Measurements from ENCODE around the gene TMEM237.
"Not testable (repeated sequence)": the region's sequence is repeated elsewhere in the genome, so short reads cannot be mapped to it uniquely, and the experiment has no call there.

GRCh38 chr2:201671205-201671604, 27.9 kb upstream of the TMEM237 start:
- TF ChIP-seq, protein P1, sequence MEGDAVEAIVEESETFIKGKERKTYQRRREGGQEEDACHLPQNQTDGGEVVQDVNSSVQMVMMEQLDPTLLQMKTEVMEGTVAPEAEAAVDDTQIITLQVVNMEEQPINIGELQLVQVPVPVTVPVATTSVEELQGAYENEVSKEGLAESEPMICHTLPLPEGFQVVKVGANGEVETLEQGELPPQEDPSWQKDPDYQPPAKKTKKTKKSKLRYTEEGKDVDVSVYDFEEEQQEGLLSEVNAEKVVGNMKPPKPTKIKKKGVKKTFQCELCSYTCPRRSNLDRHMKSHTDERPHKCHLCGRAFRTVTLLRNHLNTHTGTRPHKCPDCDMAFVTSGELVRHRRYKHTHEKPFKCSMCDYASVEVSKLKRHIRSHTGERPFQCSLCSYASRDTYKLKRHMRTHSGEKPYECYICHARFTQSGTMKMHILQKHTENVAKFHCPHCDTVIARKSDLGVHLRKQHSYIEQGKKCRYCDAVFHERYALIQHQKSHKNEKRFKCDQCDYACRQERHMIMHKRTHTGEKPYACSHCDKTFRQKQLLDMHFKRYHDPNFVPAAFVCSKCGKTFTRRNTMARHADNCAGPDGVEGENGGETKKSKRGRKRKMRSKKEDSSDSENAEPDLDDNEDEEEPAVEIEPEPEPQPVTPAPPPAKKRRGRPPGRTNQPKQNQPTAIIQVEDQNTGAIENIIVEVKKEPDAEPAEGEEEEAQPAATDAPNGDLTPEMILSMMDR (conservative IDR thresholded peaks at IDR 0.05) = not testable (repeated sequence)
- TF ChIP-seq ZFX (IDR thresholded peaks at IDR 0.05) = not testable (repeated sequence)

All from C4-2B (cell line).